Left ventricle myocardium inferior (tissue), 1 donor: Measurements from ENCODE around the gene C1QL3. TPM values are rescaled to one million over a fixed set of nuclear protein-coding genes. Genes with fewer than 3 reads are reported as not detected.

Experiments
- DNase-seq: peaks from one replicate; pipeline ENCODE4 v3.0.0-alpha.2; 2020
- H3K27ac ChIP-seq: fragments of 200-600 bp; replicated peaks from 2 replicates; pipeline ENCODE4 v1.8.0; 2021
- H3K27me3 ChIP-seq: fragments of 200-600 bp; 2 replicates; pipeline ENCODE4 v1.8.0; 2021; ENCODE audit warnings: low read depth
- H3K36me3 ChIP-seq: fragments of 200-600 bp; 2 replicates; pipeline ENCODE4 v1.8.0; 2021
- H3K4me1 ChIP-seq: fragments of 200-600 bp; 2 replicates; pipeline ENCODE4 v1.8.0; 2021
- H3K4me3 ChIP-seq: fragments of 200-600 bp; 2 replicates; pipeline ENCODE4 v1.8.0; 2021; ENCODE audit warnings: mild to moderate bottlenecking, moderate library complexity
- H3K9me3 ChIP-seq: fragments of 200-600 bp; replicated peaks from 2 replicates; pipeline ENCODE4 v1.8.0; 2021
- intact Hi-C: fragments of 100-400 bp; cut with micrococcal nuclease; formaldehyde crosslinking; loops from one replicate; pipeline ENCODE4 v1.11.0; 2022
- total RNA-seq: library from RNA; stranded (reverse); fragmentation: NEBNext Ultra II Directional; extraction: Animal tissue kit (Norgen Biotek cat#: 25700); gene quantifications from one replicate; pipeline ENCODE4 v1.2.1, GENCODE V29; 2021
- TF ChIP-seq, protein P1 (sequence below): fragments of 200-600 bp; IDR thresholded peaks from 2 replicates; pipeline ENCODE4 v1.8.0; 2021; ENCODE audit warnings: antibody characterized with exemption, mild to moderate bottlenecking, borderline replicate concordance
- donor health status: DM: no; HTN: yes; CAD: no; lungs with severe emphysema.

The C1QL3 gene
- total RNA-seq, 1 donor from 2014 or later: not detected

GRCh38 chr10:16519250-16519907, 2.3 kb downstream of the C1QL3 start:
- H3K4me1 ChIP-seq: peaks cover 26% of the 10 kb centered on the region
- DNase-seq: no peak
- TF ChIP-seq, protein P1, sequence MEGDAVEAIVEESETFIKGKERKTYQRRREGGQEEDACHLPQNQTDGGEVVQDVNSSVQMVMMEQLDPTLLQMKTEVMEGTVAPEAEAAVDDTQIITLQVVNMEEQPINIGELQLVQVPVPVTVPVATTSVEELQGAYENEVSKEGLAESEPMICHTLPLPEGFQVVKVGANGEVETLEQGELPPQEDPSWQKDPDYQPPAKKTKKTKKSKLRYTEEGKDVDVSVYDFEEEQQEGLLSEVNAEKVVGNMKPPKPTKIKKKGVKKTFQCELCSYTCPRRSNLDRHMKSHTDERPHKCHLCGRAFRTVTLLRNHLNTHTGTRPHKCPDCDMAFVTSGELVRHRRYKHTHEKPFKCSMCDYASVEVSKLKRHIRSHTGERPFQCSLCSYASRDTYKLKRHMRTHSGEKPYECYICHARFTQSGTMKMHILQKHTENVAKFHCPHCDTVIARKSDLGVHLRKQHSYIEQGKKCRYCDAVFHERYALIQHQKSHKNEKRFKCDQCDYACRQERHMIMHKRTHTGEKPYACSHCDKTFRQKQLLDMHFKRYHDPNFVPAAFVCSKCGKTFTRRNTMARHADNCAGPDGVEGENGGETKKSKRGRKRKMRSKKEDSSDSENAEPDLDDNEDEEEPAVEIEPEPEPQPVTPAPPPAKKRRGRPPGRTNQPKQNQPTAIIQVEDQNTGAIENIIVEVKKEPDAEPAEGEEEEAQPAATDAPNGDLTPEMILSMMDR: no peak
- intact Hi-C loops: no loop called here
- H3K27ac ChIP-seq: no peak overlapping the region
- H3K36me3 ChIP-seq: peaks cover 3% of the 10 kb centered on the region
- H3K9me3 ChIP-seq: no peaks in the 10 kb centered on the region
- H3K4me3 ChIP-seq: peak overlapping the region; percentile 70
- H3K27me3 ChIP-seq: peaks cover 52% of the 10 kb centered on the region

DNA sequence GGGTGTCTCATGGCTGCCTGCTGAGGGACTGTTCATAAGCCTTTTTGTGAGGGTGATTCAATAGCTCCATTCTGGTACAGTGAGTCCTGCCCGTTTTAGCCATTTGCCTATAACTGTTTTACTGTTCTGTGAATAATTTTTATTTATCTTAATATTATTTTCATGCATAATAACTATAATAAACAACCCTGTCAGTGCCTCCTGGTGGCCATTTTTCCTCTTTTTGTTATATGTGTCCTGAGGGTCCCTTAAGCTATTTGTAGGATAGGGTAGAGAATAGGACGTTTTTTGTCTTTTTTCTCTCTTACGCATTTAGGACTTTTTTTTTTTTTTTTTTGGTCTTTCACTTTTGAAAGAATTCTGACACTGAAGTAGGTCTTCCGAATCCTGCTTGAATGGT, 2.9 kb downstream of the C1QL3 start:
- peaks cover 26% of the 10 kb centered on the region for H3K4me1 ChIP-seq
- peaks cover 52% of the 10 kb centered on the region for H3K27me3 ChIP-seq
- intact Hi-C loops: no loop called here
- no peaks in the 10 kb centered on the region for H3K9me3 ChIP-seq
- H3K27ac ChIP-seq: no peak overlapping the region
- TF ChIP-seq, protein P1: peak; percentile 18
- DNase-seq: no peak
- no peak overlapping the region for H3K4me3 ChIP-seq
- H3K36me3 ChIP-seq: peaks cover 6% of the 10 kb centered on the region

- H3K4me1 ChIP-seq: no peaks in the 10 kb centered on the region
- no peak overlapping the region for H3K27ac ChIP-seq
- H3K27me3 ChIP-seq: no peaks in the 10 kb centered on the region
- H3K9me3 ChIP-seq: no peaks in the 10 kb centered on the region
- TF ChIP-seq, protein P1: no peak
- DNase-seq: no peak
- intact Hi-C loops: no loop called here
- peaks cover 17% of the 10 kb centered on the region for H3K36me3 ChIP-seq
- no peak overlapping the region for H3K4me3 ChIP-seq
These were observed 10.8 kb downstream of the C1QL3 start for GRCh38 chr10:16510843-16511242.

DNA sequence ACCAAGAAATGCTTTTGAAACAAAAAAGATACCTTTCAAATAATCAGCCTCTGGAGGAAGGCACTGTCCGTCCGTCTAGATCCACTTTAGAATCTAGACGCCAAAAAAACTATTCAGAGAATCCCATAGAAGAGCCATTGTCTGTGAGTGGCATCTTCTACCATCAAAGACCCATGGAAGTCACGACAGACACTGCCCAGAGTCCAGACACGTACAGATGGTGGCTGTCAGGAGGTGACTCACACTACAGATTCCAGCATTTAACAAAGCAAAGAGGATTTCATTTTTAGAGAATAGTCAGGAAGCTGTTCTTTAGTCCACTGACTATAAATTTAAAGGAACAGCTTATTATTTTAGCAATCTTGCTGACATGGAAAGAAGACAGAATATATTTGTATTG, 11.7 kb downstream of the C1QL3 start:
- peaks cover 22% of the 10 kb centered on the region for H3K36me3 ChIP-seq
- no peaks in the 10 kb centered on the region for H3K9me3 ChIP-seq
- no peaks in the 10 kb centered on the region for H3K27me3 ChIP-seq
- H3K4me1 ChIP-seq: peaks cover 3% of the 10 kb centered on the region
- DNase-seq: no peak
- TF ChIP-seq, protein P1: no peak
- no peak overlapping the region for H3K27ac ChIP-seq
- H3K4me3 ChIP-seq: no peak overlapping the region
- intact Hi-C loops: no loop called here

DNA sequence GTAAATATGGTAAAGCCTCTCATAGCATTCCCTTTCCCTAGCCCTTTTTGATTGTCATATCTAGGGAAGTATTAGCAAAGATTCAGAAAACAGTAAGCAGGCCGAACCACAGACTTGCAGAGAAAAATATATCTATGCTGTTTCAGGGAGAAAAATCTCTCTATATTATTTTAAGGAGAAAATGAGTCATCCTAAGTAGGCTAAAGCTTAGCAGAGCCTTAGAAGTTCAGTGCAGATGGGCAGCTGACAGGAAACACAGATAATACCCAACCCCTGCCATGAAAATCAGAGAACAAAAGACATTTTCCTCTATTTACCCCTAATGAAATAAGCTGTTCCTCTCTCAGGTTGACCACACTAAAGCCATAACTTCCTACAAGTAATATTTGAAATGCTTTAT, 16.5 kb downstream of the C1QL3 start:
- H3K4me3 ChIP-seq: no peak overlapping the region
- no peaks in the 10 kb centered on the region for H3K27me3 ChIP-seq
- peaks cover 11% of the 10 kb centered on the region for H3K4me1 ChIP-seq
- intact Hi-C loops: no loop called here
- no peak overlapping the region for H3K27ac ChIP-seq
- peaks cover 16% of the 10 kb centered on the region for H3K36me3 ChIP-seq
- TF ChIP-seq, protein P1: no peak
- no peak for DNase-seq
- H3K9me3 ChIP-seq: no peaks in the 10 kb centered on the region

GRCh38 chr10:16497911-16498310, 23.8 kb downstream of the C1QL3 start:
- Histone ChIP-seq H3K36me3 (no peaks in the 10 kb centered on the region), H3K4me3 (no peak overlapping the region), H3K27me3 (no peaks in the 10 kb centered on the region), H3K9me3 (no peaks in the 10 kb centered on the region), H3K27ac (no peak overlapping the region), H3K4me1 (peaks cover 13% of the 10 kb centered on the region)
- intact Hi-C loops: no loop called here
- DNase-seq: no peak
- TF ChIP-seq, protein P1: no peak
